SK-N-DZ (cell line): ENCODE results near the gene EPN2.

Source experiments
- DNase-seq: peaks from one replicate; pipeline ENCODE4 v3.0.0-alpha.2; 2015; ENCODE audit warnings: low spot score

The EPN2 gene

GRCh38 chr17:19365833-19366636 lies 128.9 kb downstream of the EPN2 start:
- no peak for DNase-seq

GRCh38 chr17:19366637-19366972 lies 129.4 kb downstream of the EPN2 start:
- DNase-seq: no peak

- DNase-seq: no peak
Measured at GRCh38 chr17:19368229-19368628, 131.1 kb downstream of the EPN2 start.

GRCh38 chr17:19369107-19369778 lies 132.1 kb downstream of the EPN2 start:
- no peak for DNase-seq

GRCh38 chr17:19369846-19370492 lies 132.8 kb downstream of the EPN2 start:
- no peak for DNase-seq

- no peak for DNase-seq
Measured at GRCh38 chr17:19370493-19370960, 133.4 kb downstream of the EPN2 start.

DNA sequence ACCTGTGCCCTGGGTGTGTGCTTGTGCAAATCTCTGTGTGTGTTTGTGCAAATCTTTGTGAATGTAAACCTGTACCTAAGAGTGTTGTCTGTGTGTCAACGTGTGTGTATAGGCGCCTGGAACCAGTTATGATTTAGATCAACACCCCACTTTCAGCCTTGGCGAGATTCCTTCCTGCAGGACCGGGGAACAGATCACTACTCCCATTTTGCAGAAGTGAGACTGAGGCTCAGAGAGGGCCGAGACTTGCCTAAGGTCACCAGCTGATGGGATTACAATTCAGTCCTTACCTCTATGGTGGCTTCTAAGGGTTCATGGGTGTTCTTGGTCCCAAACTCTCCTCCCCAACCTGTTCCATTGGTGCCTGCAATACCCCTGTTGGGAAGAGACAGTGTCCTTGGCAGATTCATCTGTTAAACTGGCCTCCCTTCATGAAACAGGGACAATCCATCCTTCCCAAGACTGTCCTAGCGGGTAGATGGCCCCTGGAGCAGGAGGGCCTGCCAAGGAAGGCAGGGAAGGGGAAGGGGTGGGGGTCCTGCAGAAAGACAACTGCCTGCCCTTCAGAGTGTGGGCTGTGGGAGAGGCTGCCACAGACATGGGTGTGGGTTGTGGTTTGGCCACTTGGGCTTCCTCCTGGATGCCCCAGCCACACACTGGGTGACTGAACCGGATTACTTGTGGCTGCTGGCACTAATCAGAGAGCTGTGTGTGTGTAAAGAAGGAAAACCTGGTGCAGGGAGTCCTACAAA lies 134.3 kb downstream of the EPN2 start:
- no peak for DNase-seq

- no peak for DNase-seq
Measured at GRCh38 chr17:19372011-19372370, 134.8 kb downstream of the EPN2 start.

DNA sequence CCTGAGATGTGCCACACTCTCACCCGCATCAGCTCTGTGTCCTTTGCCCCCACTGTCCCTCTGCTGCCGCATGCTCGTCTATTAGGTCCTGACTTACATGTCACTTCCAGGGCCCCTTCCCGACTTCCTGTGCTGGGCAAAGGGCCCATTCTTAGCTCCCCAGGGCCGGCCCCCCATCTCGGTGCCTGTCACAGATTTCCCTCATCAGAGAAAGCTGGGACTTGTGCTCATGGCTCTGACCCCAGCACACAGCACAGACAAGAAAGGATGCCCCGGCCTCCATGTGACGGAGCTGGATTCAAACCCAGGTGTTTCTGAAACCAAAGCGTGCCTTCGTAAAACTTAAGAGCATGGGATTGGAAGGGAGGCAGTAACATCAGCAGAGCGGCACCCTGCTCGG lies 135.3 kb downstream of the EPN2 start:
- DNase-seq: no peak

- no peak for DNase-seq
Measured at GRCh38 chr17:19372866-19373504, 135.8 kb downstream of the EPN2 start.

- DNase-seq: no peak
Measured at GRCh38 chr17:19374136-19374535, 137.0 kb downstream of the EPN2 start.

DNA sequence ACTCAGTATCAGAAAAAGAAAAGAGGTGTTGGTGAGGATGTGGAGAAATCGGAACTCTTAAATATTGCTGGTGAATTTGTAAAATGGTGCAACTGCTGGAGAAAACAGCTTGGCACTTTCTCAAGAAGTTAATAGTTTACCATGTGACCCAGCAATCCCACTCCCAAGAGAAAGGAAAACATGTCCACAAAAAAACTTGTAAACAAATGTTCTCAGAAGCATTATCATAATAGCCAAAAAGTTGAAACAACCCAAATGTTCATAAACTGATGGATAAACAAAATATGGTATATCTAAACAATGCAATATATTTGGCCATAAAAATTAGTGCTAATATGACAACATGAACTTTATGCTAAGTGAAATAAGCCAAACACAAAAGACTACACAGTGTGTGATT lies 138.6 kb downstream of the EPN2 start:
- no peak for DNase-seq

DNA sequence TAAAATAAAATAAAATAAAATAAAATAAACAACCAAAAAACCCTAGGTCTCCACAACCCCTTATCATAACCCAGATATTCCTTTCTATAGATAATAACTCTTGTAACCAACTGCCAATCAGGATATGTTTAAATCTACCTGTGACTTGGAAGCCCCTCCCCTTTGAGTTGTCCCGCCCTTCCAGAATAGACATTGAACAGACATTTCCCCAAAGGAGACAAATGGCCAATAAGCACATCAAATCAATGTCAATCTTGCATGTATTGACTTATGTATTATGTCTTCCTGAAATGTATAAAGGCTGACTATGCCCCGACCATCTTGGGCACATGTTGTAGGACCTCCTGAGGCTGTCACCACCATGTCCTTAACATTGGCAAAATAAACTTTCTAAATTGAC lies 139.6 kb downstream of the EPN2 start:
- no peak for DNase-seq

GRCh38 chr17:19377602-19378415 lies 140.6 kb downstream of the EPN2 start:
- DNase-seq: peak; percentile 99

- DNase-seq: no peak
Measured at GRCh38 chr17:19378416-19379360, 141.5 kb downstream of the EPN2 start, which contains the start of gene MAPK7. MAPK7 (plus strand) TSS chr17:19378498; CDS start chr17:19378901, 403 bp downstream.

DNA sequence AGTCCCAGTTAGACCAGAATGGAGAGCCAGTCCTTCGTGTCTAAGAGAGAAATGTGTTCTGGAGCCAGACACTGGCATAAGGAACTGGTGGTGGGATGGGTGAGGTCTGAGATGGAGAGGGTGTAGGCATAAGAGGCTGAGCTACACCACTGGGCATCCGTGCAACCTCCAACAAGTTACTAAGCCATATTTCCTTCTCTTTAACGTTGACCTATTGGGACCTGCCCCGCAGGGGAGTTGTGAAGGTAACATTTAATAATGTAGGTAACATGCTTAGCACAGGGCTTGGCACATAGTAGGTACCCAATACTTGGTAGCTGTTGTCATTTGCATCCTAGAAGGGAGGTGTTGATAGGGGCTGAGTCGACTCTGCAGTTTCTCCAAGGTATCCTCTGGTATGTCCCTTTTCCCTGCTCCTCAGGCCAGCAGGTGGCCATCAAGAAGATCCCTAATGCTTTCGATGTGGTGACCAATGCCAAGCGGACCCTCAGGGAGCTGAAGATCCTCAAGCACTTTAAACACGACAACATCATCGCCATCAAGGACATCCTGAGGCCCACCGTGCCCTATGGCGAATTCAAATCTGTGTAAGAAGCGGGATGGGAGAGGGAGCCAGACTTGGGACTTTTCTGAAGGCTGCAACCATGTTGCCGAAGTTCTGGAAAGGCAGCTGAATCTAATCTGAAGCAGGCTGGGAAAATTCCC lies 142.3 kb downstream of the EPN2 start:
- DNase-seq: no peak

DNA sequence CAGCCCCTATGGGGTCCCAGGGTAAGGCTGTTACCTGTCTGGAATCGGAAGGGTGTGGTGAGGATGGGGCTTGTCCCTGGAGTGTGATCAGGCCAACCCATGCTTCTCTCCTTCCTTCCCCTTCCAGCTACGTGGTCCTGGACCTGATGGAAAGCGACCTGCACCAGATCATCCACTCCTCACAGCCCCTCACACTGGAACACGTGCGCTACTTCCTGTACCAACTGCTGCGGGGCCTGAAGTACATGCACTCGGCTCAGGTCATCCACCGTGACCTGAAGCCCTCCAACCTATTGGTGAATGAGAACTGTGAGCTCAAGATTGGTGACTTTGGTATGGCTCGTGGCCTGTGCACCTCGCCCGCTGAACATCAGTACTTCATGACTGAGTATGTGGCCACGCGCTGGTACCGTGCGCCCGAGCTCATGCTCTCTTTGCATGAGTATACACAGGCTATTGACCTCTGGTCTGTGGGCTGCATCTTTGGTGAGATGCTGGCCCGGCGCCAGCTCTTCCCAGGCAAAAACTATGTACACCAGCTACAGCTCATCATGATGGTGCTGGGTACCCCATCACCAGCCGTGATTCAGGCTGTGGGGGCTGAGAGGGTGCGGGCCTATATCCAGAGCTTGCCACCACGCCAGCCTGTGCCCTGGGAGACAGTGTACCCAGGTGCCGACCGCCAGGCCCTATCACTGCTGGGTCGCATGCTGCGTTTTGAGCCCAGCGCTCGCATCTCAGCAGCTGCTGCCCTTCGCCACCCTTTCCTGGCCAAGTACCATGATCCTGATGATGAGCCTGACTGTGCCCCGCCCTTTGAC lies 143.5 kb downstream of the EPN2 start:
- DNase-seq: no peak

GRCh38 chr17:19381361-19381740 lies 144.2 kb downstream of the EPN2 start:
- no peak for DNase-seq
